ENCODE results near the gene CCDC14.

- no peak for TF ChIP-seq CTCF (IDR thresholded peaks at IDR 0.05 in 2 of 3, conservative IDR thresholded peaks at IDR 0.05 in 1 of 3; ENCODE audit: insufficient read depth in 2 of 3, low read depth in 1 of 3, low read length in 3 of 3)
- TF ChIP-seq JUND (IDR thresholded peaks at IDR 0.05; ENCODE audit: borderline replicate concordance, low read depth, low read length), result no peak
- TF ChIP-seq JUND (tag; IDR thresholded peaks at IDR 0.05; ENCODE audit: borderline replicate concordance, low read depth, low read length), result no peak
- no peak for TF ChIP-seq CUX1 (CRISPR knock-in tag; IDR thresholded peaks at IDR 0.05)
- no peak for TF ChIP-seq YBX1 (IDR thresholded peaks at IDR 0.05)
- TF ChIP-seq CTCFL (IDR thresholded peaks at IDR 0.05; ENCODE audit: borderline replicate concordance, insufficient read depth, low read depth, low read length, poor library complexity, severe bottlenecking), result no peak
- no peak for TF ChIP-seq ZHX1 (conservative IDR thresholded peaks at IDR 0.05; ENCODE audit: low read length)
- no peak for TF ChIP-seq SMAD3 (CRISPR knock-in tag; conservative IDR thresholded peaks at IDR 0.05)
Observed at GRCh38 chr3:123893012-123893411, 68.0 kb downstream of the CCDC14 start.
